HG03558 (cell line): ENCODE measurements around the gene RAP1GAP.
"Not testable (repeated sequence)": the region's sequence is repeated elsewhere in the genome, so short reads cannot be mapped to it uniquely, and the experiment has no call there.

Experiments used
- ATAC-seq: cut with Tn5 transposase; IDR thresholded peaks from one replicate; pipeline ENCODE4 v1.9.1; 2021; ENCODE audit warnings: moderate number of reproducible peaks; ENCODE audit not compliant: unreplicated experiment; ENCODE audit errors: extremely low read depth

Gene RAP1GAP

DNA sequence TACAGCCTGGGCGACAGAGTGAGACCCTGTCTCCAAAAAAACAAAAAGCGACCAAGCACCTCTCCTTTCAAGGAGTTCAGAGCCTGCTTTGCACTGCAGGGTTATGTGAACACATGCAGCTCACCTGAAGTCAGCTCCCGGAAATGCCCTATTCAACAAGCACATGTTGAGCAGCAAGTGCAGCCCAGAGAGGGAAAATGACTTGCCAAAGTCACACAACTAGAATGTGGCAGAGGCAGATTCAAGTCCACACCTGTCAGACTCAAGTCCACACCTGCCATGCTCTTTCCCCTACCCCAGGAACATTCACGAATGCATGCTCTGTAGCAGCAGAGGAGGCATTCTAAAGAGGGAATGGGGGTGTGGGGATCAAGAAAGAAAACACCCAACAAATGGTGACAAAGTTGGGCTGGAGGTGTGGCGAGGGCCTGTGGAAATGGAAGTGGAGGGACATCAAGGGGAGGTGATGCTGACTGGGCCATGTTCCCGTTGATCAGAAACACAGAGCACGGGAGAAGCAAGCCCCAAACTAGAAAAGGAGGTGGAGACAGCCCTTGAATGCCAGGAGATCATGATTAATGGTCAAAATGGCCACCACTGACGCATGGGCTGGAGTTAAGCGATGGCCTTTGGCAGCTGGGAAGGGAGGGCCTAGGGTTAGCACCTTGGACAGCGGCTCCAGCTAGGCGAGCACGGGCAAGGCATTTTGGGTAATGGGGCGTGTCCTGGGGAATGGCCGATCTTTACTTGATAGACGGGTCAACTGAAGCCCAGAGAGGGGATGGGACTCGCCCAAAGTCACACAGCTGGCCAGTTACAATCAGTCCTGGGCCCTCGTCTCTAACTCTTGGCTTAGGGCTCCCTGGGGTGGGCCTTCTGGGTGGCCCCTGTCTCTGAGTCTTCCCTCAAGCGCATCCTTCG, 21.5 kb downstream of the RAP1GAP start:
- ATAC-seq: no peak

DNA sequence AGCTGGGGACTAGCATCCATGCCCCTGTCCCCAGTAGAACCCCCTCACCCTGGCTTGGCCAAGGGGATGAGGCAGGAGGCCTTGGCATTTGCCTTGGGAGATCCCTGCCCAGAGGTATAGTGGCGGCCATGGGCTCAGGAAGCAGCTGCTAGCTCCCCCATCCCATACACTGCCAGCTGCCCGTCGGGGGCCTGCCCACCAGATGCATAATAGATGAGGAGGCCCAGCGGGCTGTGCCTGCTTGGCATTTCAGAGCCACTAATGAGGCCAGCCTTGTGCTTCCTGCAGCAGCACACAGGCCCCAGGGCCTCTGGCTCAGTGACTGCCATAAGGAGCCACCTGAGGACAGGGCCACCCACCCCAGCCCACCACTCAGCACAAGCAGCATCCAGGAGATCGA, 23.6 kb downstream of the RAP1GAP start:
- no peak for ATAC-seq

DNA sequence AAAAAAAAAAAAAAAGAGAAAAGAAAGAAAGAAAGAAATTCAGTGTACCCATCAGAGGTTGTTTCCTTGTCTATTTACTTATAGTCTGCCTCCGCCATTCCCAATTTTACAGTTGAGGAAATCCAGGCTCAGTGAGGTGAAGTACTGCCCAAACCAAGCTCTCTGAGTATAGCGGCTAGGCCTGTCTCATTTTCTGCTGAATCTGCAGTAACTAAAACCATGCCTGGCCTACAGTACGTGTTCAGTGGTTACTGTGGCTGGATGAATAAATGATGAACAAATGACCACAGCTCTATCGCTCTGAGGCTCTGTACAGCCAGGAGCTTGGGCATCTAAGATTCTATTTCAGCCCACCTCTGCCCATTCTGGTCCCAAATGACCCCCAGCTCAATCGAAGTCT, 24.3 kb downstream of the RAP1GAP start:
- no peak for ATAC-seq

DNA sequence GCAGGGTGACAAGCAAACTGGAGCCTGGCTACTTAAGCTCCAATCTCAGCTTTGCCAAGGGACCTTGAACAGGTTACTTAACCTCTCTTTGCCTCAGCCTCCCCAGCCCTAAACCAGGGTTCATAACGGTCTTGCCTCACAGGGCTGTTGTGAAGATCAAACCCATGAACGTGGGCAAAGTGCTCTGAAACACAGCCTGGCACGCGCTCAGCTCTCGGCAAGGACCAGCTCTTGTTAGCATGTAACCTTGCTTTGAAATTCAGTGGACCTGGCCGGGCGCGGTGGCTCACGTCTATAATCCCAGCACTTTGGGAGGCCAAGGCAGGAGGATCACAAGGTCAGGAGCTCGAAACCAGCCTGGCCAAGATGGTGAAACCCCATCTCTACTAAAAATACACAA, 24.8 kb downstream of the RAP1GAP start:
- no peak for ATAC-seq

DNA sequence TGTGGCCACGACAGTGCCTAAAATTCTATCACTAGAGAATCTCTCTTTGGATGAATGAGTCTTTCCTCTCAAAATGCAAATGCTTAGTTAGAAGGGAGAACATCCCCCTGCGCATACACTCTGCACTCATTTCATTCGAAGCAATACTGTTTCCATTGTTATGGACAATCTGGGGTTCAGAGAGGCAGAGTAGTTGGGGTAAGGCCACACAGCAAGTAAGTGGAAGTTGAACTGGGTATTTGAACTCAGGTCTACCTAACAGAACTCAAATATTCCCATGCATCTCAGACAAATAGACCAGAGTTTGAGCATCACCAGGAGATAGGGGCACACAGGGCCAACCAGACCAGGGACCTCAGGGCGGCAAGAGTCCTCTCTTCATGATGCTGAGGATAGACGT, 25.5 kb downstream of the RAP1GAP start:
- ATAC-seq: no peak

DNA sequence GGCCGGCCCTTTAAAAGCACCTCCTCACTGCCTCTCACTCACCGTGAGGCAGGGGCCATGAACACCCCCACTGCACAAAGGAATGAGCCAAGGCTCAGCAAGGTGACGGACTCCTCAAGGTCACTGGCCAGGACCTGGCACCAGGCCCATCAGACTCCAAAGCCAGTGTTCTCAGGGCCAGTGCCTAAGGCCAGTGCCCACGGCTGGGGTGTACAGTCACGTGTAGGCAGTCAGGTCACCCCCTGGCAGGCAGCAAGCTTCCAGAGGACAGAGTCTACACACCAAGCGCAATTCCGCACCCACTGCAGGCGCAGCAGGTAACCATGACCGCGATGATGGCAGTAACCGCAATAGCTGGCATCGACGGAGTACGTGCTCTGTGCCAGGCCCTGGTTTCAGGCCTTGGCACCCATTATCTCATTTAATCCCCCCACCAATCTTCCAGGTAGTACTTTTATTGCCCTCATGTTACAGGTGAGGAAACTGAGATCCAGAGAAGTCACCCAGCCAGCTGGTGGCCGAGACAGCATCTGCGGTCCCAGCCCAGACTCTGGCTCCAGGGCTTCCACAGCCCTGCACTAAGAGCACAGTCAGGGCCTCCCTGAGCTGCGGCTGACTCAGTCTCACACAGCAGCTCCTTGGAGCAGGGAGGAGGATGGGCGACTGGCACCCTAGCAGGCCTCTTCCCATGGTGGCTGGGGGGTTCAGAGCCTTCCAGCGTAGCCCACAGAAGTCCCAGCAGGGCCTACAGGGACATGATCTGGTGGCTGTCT, 27.0 kb downstream of the RAP1GAP start:
- ATAC-seq: no peak

DNA sequence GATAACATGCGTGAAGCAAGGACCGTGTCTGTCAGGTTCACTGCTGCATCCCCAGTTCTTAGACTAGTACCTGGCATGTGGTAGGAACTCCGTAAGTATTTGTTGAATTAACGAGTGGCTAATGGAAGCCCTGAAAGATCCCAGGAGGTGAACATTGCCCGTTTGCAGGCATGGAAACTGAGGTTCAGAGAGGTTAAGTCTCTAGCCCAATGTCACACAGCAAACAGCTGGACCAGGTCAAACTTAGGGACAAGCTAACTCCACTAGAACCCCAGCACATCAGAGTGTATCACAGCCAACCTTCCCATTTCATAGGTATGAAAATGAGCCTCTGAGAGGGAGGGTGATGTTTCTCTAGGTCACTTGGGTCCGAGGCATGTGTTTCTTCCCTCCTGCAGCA, 27.6 kb downstream of the RAP1GAP start:
- ATAC-seq: no peak

DNA sequence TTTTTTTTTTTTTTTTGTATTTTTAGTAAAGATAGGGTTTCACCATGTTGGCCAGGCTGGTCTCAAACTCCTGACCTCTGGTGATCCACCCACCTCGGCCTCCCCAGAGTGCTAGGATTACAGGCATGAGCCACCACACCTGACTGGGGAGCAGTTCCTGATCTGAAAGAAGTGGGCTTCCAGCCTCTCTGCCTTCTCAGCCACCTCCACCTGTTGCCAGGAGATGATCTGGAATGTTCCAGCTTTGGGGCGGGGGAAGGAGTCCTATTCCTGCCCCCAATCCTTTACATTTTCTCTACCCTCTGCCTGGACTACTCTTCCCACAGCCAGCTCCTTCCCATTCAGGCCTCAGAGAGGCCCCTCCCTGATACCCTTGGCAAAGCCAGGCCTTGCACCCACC, 28.1 kb downstream of the RAP1GAP start:
- ATAC-seq: no peak

DNA sequence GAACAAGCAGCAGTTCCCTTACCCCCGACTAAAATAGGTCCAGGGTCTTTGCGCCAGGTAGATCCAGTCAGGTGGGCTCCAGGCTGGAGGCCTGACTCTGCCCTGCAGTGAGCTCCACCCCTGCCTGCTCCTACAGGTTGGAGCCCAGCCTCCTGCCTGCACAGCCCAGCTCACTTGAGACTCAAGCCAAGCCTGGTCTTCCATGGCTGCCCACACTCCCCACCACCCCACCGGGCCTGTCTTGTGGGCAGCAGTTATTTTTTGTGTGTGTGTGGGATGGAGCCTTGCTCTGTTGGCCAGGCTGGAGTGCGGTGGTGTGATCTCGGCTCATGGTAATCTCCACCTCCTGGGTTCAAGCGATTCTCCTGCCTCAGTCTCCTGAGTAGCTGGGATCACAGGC, 28.5 kb downstream of the RAP1GAP start:
- ATAC-seq: no peak

DNA sequence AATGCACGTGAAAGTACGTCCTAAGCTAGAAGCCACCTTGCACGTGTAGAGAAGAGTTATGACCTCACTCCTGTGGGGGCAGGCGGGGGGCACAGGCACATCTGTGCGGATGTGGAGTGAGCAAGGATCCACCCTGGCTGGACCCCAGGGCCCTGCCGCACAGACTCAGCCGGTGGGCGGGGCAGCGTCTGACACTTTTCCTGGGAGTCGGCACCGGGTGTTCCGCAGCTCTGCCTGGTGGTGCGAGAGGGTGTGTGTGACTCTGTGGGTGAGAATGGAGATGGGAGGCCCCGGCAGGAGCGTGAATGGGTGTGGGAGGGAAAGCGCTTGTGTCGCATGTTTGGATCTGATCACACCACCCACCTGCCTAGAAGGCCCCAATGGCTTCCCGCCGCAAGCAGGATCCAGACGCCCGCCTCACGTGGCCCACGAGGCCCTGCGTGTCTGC, 29.5 kb downstream of the RAP1GAP start:
- ATAC-seq: no peak

DNA sequence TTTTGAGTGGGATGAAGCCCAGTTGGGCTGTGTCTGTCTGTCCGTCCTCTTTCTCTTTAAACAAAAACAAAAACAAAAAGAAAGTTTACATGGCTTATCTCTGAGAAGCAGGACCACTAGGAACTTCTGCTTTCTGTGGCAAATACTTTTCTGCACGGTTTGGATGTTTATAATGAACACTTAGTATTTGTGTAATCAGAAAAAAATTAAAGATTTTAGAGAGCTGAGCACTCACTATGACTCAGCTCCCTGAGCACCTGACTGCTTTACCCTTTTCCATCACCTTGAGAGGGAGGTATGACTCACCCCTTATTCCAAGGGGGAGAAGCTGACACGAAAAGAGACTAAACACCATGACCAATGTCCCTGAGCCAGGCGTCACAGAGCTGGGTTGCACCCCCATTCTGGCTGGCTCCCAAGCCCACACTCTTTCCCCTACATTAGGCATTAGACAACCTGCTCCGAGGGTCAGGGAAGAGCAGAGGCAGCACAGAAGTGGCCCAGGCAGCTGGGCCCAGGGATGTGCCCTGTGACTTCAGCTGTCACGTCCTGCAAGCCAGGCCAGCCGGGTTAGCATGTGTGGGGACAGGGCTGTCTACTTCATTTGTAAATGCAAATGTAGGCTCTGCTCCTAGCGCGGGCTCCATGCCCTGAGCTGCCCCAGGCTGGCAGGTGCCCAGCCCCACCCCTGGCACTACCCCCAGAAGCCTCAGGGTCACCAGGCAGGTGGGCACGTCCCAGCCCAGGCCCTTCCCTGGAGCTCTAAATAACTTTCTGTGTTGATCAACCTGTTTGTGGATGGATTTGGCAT, 30.4 kb downstream of the RAP1GAP start:
- ATAC-seq: no peak

DNA sequence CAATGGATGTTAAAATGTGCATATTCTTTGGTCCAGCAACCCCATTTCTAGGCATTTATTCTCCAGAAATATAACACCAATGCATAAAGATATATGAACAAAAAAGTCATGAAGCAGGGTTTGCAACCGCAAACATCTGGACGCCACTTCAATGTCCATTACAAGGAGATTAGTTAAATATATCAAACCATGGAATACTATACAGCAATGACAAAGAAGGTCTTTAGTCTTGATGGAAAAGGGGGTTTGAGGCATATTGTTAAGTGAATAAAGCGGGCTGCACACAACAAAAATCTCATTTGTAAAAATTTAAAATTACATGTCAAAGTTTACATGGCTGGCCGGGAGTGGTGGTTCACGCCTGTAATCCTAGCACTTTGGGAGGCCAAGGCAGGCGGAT, 31.6 kb downstream of the RAP1GAP start:
- ATAC-seq: no peak

DNA sequence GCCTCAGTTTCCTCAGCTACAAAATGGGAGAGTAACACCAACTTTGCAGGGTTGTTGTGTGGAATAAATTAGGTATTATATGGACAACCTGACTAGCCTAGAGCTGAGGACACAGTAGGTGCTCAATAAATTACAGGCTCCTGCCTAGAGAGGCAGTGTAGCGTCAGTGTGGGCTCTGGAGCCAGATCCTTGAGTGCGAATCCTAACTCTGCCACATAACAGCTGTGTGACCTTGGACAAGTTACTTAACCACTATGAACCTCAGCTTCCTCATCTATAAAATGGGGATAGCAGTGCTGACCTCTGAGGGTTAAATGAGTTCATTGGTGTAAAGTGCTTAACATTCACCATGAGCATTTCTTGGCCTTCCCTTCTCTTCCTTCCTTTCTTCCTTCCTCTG, 33.1 kb downstream of the RAP1GAP start:
- no peak for ATAC-seq

DNA sequence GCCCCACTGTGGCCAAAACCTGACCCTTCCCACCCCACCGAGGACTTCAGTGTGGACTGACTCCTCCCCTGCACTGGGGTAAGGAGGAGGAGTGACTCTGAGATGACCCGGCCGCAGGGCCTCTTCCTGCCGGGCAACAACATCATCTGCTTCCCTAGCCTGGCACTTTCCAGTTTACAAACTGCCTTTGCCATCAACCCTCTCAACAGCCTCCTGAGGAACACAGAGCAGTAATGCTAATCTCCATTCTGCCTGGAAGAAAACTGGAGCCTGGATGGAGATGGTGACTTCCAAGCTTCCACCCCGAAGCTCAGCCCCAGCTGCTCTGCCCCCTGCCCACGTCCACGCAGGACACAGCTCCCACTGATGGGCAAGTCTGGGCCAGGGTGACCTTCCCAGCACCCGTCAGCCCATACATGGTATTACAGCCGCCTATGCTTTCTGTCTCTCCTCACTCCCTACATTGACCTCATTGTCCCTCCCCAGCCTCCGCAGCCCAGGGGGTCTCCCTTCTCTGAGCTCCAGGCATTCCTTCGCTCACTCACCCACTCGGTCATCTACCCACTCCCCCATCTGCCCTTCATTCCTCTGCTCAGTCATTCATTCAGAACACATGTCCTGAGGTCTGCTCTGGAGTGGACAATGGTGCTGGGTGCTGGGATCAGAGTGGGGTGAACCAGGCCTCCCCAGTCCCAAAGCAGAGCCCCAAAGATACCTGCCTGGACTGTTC, 34.2 kb downstream of the RAP1GAP start:
- ATAC-seq: no peak

DNA sequence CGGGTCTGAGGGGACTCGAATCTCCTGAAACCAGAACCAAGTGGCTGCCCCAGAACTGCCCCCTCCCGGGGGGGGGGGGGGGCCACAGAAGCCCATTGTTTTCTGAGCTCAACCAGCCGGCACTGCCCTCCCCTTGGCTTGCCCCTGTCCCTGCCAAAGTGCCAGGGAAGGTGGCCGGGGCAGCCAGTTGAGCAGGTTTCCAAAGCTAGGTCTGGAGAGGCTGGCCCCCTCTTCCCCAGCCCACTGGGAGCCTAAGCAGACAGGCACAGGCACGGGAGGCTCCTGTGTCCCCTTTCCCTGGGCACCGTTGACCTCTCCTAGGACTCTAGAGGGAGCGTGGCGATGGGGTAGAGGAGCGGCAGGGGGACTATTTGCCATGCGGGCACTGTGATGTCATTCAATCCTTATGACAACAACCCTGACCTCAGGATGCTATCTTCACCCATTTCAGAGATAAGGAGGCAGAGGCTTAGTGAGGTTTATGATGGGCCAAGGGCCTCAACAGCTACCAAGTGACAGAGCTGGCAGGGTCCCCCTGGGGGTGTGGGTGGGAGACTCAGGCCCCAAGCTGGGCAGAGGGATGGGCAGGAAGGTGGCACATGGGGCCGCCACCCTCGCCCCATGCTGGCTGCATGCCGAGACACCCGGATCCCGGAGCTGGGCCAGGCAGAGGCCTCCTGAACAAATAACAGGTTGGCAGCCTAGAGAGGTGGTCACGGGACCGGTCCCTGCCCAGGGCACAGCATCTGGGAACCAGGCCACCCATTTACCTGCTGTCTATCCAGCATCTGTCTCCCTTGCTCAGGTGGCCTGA, 35.0 kb downstream of the RAP1GAP start:
- no peak for ATAC-seq

DNA sequence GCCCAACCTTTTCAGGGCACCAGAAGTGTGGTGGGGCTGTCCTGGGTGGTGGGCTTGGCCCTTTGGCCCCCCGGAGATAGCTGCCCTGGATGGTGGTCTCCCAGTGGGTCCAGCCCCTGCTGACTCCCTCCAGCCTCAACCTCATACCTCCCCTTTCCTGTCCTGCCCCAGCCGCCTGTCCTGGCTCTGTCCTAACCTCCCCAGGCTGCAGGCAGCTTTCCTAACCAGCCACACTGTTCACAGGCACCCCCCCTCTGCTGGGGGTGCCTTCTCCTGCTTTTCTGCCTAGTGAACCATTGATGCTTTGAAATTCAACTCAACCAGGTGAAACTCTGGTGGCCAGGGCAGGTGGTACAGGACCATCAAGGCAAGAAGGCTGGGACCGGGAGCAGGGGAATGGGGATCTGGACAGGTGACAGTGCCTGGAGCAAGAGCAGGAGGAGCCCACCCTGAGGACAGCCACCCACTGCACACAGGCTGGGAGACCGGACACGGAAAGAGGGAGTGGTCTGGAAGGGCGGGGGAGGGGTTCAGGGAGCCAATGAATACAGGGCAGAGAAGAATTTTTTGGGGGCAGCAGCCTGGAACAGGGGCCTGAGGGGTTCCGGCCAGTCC, 35.9 kb downstream of the RAP1GAP start:
- no peak for ATAC-seq

DNA sequence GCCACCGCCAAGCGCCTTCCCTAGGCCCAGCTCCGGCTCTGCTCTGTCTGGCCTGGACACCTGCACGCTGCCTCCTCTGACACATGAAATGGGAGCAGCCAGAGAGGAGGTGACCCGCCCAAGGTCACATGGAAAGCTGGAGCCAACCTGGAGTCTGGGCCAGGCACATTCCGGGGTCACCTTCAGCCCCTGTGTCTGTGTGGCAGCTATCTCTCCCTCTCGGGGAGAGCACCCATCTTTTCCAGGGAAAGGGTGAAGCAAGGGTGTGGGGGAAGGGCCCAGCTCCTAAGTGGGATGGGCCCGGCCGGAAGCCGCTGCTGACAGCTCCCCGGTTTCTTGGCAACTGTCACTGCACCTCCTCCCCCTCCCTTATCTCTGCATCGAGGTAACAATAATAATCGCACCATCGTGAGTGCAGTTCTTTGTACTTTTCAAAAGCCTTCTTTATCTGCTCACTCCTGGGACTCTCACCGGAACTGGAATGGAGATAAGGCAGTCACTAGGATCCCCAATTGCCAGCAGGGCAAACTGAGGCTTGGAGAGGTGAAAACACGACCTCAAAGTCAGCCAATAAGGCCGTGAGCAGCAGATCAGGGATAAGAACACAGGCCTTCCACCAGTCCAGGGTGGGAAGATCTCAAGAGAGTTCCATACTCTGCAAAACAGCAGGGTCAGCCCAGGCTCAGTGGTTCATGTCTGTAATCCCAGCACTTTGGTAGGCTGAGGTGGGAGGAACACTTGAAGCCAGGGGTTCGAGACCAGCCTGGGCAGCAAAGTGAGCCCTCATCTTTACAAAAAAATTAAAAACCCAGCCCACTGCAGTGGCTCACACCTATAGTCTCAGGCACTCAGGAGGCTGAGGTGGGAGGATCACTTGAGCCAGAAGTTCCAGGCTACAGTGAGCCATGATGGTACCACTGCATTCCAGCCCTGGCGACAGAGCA, 36.9 kb downstream of the RAP1GAP start:
- no peak for ATAC-seq

DNA sequence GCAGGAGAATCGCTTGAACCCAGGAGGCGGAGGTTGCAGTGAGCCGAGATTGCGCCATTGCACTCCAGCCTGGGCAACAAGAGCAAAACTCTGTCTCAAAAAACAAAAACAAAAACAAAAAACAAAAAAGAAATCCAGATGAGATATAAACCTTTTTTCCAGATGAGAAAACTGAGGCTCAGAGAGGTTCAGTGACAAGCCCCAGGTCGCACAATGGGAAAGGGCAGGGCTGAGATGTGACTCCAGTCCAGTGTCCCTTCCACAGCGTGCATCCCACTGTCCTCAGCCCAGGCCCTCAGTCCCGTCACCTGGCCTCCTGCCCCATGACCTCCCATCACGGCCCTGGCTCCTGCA, 37.6 kb downstream of the RAP1GAP start:
- ATAC-seq: not testable (repeated sequence)
